GDM1 (cell line): ENCODE results near the gene NMT1.
"Not testable (repeated sequence)": the region's sequence is repeated elsewhere in the genome, so short reads cannot be mapped to it uniquely, and the experiment has no call there.

ENCODE experiments used
- DNase-seq: peaks from one replicate; lab custom pipeline; 2025; lab: John Stamatoyannopoulos, UW

Gene NMT1

DNA sequence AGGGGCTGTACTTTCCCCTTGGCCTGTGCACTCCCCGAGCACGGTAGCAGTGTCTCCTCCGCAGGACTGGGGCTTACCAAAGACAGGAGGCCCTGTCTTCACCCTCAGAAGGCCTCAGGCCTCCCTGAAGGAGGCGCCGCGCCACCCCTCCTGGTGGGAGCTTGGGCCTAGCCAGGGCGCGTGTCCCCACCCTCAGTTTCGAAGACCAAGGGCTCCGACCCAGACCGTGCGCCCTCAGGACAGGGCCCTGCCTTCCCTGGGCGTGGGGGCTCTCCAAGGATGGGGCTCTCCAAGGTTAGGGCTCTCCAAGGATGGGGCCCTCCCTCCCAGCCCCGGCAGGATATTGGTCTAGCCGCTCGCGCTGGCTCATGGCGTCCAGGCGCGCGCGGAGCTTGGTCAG is 59.4 kb downstream of the NMT1 start:
- no peak for DNase-seq

DNA sequence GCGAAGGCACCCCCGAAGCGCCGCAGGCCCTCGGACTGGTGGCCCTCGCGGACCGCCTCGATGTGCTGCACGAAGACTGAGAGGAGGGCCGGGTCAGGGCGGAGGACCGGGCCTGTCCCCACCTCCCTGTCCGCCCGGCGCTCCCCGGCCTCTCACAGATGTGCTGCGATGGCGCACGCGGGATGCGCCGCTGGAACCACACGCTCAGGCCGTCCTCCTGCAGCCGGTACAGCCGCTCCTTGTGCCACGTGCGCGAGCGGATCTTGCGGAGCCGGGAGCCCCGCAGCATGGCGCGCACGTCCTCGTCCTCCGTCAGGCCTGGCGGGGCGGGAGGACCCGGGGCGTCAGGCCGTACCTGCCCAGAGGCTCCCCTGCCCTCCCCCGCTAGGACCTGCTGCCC is 59.9 kb downstream of the NMT1 start:
- DNase-seq, result no peak

DNA sequence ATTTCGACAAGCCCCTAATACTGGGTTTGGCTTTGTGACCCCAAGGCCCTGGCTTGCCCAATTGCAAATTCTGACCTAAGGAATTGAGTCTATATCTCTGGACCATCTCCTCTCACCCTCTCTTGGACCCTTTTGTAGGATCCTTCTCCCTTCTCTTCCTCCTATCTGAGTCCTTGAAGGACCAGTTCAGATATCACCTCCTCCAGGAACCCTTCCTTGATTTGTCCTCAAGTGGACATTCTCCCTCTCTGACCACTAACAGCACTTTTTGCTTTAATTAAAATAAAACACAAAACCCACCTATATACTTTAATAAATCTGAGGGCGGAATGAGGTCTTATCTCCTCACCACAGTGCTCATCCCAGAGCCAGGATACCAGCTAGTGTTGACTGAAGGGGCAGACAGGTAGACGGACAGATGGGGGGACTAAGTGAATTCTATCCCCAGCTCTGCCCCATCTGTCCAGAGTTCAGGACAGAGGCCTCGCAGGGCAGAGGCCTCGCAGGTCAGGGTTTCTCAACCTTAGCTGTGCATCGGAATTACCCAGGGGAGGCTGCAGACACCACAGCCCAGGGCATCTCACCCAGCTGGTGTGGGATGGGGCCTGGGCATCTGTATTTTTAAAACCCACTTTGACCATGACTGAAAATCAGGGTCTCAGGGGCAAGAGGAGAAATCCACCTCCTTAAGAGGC is 62.1 kb downstream of the NMT1 start:
- no peak for DNase-seq

DNA sequence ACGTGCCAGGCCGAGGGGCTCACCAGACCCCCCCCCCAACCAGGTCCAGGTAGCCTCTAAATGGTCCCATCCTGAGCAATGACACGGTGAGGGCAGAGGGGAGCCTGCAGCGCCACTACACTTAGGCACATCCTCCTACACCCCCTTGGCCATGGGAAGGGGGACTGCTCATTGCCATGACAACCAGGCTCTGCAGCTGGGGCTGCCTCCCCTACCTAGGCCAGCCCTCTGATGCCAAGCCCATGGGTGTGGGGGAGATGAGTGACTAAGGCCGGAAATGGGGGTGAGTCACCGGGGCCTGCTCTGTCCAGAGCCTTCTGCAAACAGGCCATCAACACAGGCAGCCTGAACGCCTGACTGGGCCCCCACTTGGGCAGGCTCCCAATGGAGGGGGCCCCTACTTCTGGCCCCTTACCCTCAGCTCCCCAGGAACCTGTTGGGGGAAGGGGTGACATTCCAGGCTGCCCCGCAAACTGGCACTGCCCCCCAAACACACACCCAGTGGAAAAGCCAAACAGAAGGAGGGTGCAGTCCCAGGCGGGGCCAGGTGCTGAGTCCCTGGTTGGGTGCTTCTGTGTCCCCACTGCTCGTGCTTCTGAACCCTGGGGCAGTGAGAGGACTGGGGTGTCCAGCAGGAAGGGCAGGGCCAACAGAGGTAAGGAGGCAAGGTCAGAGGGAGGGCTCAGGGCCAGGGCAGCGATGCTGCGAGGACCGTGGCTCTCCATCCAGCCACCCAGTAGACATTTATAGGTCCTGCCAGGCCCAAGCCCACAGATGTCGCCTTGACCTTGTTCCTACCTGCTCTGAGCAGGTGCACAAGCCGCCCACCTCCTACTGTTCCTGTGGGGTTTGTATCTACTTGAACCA is 63.0 kb downstream of the NMT1 start:
- DNase-seq, result peak; percentile 78

DNA sequence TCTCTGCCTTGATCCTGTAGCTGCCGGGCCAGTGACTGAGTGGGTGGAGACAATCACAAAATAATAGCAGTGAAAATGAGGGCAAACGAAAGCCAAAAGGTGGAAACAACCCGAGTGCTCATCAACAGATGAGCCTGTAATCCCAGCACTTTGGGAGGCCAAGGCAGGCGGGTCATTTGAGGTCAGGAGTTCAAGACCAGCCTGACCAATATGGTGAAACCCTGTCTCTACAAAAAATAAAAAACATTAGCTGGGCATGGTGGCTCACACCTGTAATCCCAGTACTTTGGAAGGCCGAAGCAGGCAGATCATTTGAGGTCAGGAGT is 63.6 kb downstream of the NMT1 start:
- not testable (repeated sequence) for DNase-seq

DNA sequence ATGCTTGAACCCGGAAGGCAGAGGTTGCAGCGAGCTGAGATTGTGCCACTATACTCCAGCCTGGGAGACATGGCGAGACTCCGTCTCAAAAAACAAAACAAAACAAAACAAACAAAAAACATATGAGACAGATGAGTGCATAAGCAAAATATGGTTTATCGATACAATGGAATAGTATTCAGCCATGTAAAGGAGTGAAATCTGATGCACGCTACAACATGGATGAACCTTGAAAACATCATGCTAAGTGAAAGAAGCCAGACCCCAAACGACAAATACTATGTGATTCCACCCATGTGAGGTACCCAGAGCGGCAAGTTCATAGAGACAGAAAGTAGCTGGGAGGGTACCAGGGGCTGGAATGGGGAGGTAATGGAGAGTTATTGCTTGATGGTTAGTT is 64.4 kb downstream of the NMT1 start:
- DNase-seq, result no peak

DNA sequence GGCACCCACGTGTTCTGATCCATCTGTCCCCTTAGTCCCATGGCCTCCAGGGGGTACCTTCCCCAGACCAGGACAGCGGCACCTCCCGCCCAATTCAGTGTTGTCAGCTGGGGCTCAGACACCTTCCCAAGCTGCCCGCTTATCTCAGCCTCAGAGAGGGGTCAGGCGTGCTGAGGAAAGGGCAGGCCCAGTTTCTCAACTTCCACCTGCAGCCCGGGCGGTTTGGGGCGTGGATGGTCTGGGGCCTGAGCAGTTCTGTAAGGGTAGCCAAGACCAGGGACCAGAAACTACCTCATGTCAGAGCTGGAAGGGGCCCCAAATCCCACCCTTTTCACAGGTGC is 66.1 kb downstream of the NMT1 start:
- DNase-seq, result no peak

DNA sequence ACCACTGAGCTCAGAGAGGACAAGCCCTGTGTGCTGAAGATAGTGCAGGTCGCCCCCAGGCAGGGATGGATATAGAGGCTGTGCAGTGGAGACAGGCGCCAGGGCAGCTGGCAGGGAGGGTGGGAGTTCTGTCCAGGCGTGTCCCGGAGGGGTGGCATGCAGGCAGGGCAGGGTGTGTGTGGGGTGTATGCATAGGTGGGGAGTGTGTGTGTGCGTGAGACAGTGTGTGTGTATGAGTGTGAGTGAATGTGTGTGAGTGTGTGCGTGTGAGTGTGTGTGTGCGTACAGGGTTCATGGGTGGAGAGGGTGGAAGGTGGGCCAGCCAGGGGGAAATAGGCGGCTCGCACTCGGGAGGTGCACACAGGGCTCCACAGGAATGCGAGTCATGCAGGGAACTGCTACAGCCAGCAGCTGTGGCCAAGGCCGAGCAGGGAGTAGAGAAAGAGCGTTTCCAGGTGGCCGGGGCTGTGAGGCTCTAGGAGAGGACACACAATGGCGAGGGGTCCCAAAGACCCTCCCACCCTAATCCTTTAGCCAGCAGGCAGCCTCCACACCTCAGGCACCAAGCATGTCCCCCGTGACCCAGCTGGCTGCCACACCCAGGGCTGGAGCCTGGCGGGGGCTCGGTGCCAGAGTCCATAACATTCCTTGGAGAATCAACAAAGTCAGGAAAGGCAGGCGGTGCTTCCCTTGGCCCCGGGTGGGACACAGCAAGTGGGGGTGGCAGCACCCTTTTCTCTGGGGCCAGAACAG is 66.6 kb downstream of the NMT1 start:
- peak; percentile 25 for DNase-seq

DNA sequence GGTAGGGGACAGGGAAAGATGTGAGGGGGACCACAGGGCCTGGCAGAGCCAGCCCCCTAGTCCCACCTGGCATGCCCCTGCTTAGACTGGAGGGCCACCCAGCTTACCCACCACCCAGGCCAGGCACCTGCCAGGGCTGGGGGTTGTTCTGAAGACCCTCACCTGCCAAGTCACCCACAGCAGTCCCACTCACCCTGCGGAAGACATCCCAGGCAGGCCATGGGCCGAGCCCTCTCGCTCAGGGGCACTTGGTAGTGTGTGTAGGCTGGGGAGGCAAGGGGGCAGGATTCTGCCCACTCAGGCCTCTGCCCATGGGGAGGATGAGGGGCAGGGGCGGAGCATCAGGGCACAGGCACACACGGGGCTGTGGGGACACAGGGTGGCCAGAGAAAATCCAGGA is 67.2 kb downstream of the NMT1 start:
- no peak for DNase-seq

DNA sequence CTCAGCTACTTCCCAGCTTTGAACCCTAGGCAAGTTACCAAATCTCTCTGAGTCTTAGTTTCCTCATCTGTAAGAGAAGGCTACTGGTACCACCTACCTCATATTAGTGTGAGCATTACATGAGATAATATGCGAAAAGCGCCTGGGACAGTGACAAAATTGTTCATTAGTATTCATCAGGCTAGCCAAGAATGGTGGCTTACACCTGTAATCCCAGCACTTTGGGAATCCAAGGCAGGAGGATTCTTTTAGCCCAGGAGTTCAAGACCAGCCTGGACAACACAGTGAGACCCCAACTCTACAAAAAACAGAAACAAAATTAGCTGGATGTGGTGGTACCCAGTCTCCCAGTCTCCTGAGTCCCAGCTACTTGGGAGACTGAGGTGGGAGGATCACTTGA is 67.9 kb downstream of the NMT1 start:
- DNase-seq, result no peak

DNA sequence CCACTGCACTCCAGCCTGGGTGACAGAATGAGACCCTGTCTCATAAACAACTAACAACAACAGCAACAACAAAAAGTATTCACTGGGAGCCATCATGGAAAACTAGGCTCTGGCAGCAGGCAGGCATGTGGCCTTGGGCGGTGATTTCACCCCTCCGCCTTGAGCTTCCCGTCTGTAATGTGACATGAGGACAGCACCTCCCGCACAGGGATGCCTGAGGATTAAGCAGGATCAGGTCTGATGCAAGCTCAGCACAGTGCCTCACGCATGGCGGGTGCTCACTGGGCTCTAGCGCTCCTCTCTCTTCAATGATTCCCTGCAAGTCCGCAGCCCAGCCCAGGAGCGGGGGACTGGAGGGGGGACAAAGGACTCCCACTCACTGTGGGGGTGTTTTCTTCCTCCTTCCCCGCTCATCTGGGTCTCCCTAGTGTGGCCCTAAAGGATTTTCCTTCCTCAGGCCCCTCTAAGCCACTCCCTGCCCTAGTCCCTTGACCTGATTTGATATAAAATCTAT is 68.4 kb downstream of the NMT1 start:
- DNase-seq, result no peak

DNA sequence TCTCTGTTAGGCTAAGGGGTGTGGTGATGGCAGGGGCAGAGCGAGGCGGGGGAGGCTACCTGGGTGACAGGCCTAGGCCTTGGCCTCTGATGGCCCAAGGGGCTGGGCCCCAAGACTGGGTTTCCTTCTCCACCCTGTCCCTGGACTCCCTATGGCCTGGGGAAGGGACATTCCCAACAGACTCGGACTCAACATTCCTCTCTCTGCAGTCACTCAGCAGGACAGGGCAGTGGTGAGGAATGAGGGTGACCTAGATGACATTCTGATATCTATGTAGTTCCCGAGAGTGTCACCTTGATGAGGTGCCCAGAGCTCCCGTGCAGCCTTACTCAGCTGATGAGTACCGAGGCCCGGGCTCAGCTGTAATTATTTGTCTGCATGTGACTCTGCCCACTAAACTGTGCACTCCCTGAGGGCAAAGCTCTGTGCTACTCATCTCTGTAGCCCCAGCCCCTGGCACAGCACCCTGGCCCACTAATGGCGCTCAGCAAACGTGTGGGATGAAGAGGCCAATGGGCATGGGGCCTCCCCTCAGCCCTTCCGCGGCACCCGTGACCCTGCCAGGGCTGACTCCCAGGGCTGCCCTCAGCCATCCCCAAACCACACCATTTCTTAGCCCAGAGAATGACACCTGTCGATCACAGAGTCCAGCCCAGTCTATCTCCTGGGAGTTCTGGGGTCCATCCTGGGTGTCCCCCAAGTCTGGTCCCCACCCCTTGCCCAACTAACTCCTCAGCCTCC is 69.0 kb downstream of the NMT1 start:
- DNase-seq, result no peak

DNA sequence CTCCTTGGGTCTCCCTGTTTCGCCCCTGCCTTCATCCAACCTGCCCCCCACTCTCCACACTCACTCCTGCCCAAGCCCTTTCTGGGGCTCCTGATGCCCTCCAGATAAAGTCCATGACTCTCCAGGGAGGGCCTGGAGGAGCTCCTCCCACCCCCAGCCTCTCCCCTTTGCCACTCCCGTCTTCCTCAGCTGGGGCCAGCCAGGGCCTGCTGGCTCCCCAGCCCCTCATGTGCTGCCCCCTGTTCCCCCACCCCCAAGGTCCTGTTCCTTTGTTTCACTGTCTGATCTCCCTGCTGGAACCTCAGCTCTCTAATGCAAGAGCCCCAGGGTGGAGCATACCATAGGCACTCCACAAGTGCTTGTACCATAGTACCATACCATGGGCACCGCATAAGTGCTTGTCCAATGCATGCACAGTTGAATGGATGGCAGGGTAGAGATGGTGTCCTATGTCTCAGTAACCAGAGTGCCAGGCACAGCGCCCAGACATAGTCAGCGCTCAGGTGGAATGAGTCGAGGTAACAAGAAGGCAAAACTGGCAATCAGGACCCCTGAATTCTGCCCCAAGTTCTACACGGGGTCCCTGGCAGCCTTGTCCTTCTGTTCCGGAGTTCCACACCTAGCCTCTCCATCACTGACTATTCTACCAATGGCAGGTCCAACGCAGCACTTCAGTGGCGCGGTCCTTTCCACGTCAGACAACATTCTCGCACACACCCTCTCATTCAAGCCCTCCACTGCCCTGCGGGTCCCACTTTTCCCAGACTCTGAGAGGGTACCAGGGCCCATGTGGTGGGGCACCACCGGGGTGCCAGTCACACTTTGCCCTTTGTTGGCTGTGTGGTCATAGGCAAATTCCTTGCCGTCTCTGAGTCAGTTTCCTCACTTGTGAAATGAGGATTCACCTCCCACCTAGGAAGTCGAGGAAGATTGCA is 69.8 kb downstream of the NMT1 start:
- DNase-seq, result no peak

DNA sequence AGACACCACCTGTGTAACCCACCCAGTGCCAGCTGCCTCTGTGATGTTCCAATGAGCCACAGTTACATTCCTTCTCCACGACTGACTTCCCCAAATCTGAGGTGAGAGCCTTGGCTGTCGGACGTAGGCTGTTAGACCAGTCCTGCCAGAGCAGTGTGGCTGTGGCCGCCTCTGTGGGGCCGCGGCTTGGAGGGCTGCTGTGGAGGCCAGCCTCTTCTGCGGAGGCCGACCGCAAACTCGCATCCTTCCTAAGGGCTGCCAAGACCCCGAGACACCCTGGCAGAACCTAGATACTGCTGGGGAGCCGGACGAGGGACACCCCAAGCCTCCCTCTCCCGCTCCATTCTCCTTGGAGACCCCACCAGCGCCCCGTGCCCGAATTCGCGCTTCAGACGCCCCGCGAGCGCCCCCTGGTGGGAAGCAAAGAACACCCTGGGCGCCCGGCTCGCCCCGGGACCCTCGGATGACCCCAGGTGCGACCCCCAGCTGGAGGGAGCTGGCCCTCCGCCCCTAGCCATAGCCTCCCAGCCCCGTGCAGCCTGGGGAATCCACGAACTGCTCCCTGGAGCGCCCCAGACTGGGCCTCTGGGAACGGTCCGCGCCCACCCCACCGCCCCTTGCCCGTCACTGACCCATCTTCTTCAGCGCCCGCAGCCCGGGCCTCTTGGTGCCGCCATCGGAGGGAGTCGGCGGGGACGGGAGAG is 70.7 kb downstream of the NMT1 start:
- no peak for DNase-seq

DNA sequence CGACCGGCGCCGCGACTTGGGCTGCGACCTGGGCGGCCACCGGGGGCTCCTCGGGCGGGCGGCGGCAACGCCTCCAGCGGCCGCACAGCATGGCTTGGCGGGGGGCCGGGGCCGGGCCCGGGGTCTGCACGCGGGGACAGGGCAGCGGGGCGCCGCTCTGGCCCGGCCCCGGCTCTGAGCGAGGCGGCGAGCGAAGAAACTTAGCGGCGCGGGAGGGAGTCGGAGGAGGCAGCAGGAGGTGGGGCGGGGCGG is 71.1 kb downstream of the NMT1 start, which contains the start of gene PLCD3:
TSS of gene PLCD3 (minus strand) at position 196 of the 252 bp plus-strand sequence. CDS start at position 91, 105 bp downstream.
- DNase-seq, result no peak

DNA sequence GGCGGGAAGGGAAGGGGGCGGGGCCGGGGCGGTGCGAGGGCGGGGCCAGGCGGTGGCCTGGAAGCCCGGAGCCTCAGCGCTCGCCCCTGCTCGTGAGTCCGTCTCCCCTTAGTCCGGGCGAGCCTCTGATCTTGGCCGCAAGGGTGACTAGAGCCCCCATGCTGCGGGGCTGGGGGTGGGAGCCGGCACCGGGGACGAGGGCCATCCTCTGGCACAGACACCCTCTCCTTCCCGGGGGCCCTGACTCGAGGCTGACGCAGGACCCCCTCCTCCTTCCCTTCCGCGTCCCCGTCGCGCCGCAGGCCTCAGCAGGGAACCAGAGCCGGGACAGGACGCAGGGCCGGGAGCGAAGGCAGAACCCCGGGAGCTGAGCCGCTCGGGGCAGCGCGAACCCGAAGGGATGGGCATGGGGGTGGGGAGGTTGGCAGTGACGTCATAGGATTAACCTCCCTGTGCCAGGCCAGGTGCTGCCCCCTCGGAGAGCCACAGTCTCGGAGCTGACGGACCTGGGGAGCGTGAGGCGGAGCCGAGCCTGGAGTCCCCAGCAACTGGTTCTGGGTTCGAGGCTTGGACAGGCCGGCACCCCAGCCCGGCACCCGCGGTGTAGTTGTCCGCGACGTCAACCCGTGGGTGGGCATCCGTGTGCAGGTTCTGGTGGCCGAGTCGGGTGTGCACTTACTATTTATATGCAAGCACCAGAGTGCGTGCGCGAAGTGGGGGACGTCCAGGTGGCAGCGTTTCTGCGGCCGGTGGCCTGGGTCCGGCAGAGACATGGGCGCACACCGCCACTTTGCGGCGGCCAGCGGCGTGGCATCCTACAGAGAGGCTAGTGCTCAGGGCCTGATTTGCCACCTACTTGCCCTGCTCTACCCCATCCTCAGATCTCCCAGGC is 71.7 kb downstream of the NMT1 start:
- peak; percentile 63 for DNase-seq

DNA sequence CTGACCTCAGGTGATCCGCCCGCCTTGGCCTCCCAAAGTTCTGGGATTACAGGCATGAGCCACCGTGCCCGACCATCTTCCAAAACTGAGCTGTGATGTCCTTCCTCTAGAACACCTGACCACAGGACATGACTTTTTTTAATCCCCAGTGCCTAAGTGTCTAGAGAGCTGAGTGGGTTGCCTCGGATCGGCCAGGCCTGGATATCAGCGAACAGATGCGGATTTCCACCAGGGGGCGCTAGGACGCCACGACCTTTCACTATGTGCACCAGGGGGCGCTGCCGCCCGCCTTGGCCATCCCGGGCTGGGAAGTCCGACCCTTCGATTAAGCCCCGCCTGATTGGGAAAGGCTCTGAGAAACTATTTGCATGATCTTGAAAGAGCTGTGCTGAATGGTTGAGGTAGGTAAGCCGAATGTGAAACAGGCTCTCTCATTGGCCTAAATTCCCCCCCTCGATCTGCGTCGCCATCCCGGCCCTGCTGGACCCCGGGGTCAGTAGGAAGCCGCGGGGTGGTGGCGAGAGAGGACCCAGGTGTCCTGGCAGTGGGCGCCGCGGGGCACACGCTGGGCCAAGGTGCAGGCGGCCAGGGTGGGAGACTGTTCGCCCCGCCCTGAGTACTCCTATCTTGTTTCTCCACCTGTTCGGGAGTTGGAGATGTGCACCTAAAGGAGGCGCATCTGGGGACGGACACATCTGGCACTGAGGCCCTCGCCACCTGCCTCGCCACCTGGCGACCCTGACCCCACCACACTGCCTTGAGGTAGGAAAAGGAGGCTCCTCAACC is 74.3 kb downstream of the NMT1 start, which contains the start of gene ACBD4:
TSS of gene ACBD4 (plus strand) at position 496 of the 786 bp plus-strand sequence. CDS start 458 bp downstream, outside the sequence.
- peak; percentile 92 for DNase-seq

DNA sequence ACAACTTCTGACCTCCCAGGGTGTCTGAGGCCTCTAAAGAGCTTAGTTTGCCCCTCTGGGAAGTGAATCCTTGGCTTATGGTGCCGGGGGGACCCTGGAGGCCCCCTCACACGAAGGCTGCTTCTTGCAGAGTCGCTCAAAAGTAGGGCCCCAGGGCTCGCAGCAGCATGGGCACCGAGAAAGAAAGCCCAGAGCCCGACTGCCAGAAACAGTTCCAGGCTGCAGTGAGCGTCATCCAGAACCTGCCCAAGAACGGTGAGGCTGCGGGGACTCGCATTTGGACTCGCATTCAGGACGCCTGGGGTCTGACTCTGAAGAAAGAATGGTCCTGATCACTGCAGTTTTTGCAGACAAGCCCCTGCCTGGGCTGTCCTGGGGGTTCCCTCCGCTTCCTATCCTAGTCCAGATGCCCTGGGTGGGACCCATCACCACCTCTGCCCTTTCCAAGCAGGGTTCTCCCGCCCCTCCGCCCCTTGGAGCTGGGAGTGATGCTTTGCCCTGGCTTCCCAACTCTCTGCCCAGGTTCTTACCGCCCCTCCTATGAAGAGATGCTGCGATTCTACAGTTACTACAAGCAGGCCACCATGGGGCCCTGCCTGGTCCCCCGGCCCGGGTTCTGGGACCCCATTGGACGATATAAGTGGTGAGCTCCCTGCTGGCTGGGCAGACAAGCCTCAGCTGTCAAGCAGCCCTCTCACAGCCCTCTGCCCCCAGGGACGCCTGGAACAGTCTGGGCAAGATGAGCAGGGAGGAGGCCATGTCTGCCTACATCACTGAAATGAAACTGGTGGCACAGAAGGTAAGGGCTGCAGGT is 75.1 kb downstream of the NMT1 start:
- no peak for DNase-seq
